Tibial nerve (tissue), 4 donors: ENCODE measurements around the gene TESK2. TPM values are rescaled to one million over a fixed set of nuclear protein-coding genes. Genes with fewer than 3 reads are reported as not detected.
A peak's percentile ranks its signal among the peaks of the same experiment; 100 is the strongest.

Source experiments
- DNase-seq, 2 donors: peaks; one replicate each; pipeline ENCODE4 v3.0.0-alpha.2; 2019; ENCODE audit warnings: low spot score in 2 of 2
- H3K27ac ChIP-seq, 4 donors: fragments of 200-600 bp; sonication (generic) in 3 of 4; one replicate each; pipeline ENCODE4 v1.5.1; 2017 to 2019; ENCODE audit warnings: mild to moderate bottlenecking in 1 of 4
- H3K27me3 ChIP-seq, 2 donors: fragments of 200-600 bp; sonication (generic) in 1 of 2; one replicate each; pipeline versions ENCODE4 v1.5.1 to v1.6.0; 2017 to 2019
- H3K36me3 ChIP-seq, 3 donors: fragments of 200-600 bp; sonication (generic); one replicate each; pipeline ENCODE4 v1.5.1; 2018 to 2019
- H3K4me1 ChIP-seq, 4 donors: fragments of 200-600 bp; sonication (generic) in 3 of 4; one replicate each; pipeline ENCODE4 v1.5.1; 2017 to 2019
- H3K4me3 ChIP-seq, 4 donors: fragments of 200-600 bp; sonication (generic) in 3 of 4; one replicate each; pipeline ENCODE4 v1.5.1; 2017 to 2019; ENCODE audit warnings: mild to moderate bottlenecking in 1 of 4, moderate library complexity in 1 of 4
- H3K9me3 ChIP-seq, 4 donors: fragments of 200-600 bp; sonication (generic) in 3 of 4; one replicate each; pipeline ENCODE4 v1.5.1; 2017 to 2019
- CTCF ChIP-seq, 5 experiments: fragments of 200-600 bp in 3 of 5; fragments of 450-650 bp in 2 of 5; sonication (generic) in 3 of 5; IDR thresholded peaks; one replicate each; pipeline ENCODE4 v1.5.1; 2016 to 2019; ENCODE audit warnings: antibody characterized with exemption in 5 of 5, mild to moderate bottlenecking in 3 of 5, moderate library complexity in 2 of 5
- EP300 ChIP-seq, 2 donors: sonication (generic); formaldehyde crosslinking; IDR thresholded peaks; one replicate each; pipeline ENCODE4 v1.6.1; 2017; ENCODE audit warnings: antibody characterized with exemption in 2 of 2, mild to moderate bottlenecking in 1 of 2
- POLR2A ChIP-seq, 2 donors: fragments of 450-650 bp; IDR thresholded peaks; one replicate each; pipeline ENCODE4 v1.6.1; 2017; ENCODE audit warnings: antibody characterized with exemption in 2 of 2, mild to moderate bottlenecking in 2 of 2, moderate library complexity in 2 of 2
- WGBS, 2 donors: methylation state at CpG; one replicate each; pipeline ENCODE4 v1.1.5; 2018; 5-methylcytosine and 5-hydroxymethylcytosine counted together
- total RNA-seq, 4 donors: library from RNA; depleted of rRNA; stranded (reverse); fragments of >200 nt; gene quantifications; one replicate each; pipeline ENCODE4 v1.1.0, GENCODE V29; 2016

TESK2 gene
- total RNA-seq, 4 donors from 2014 or later: 3.9 to 11.7 (median 8.5) TPM

- TF ChIP-seq EP300 (IDR thresholded peaks at IDR 0.05) (no peak), POLR2A (IDR thresholded peaks at IDR 0.05) (no peak), CTCF (IDR thresholded peaks at IDR 0.05) (no peak)
- Histone ChIP-seq H3K4me3 (no peak overlapping the region), H3K9me3 (no peaks in the 10 kb centered on the region), H3K27ac (no peak overlapping the region), H3K27me3 (no peaks in the 10 kb centered on the region), H3K36me3 (no peaks in the 10 kb centered on the region), H3K4me1 (peaks cover 0 to 19% (median 5%) of the 10 kb centered on the region in 4 donors)
- no peak for DNase-seq
- 66 to 67% methylated on average over 3 of the region's 3 CpGs for WGBS, 2 donors
Observed at GRCh38 chr1:45306905-45307304, 184.1 kb downstream of the TESK2 start.

GRCh38 chr1:45306319-45306718 lies 184.6 kb downstream of the TESK2 start:
- TF ChIP-seq EP300 (IDR thresholded peaks at IDR 0.05) (no peak), CTCF (IDR thresholded peaks at IDR 0.05) (no peak), POLR2A (IDR thresholded peaks at IDR 0.05) (no peak)
- no peak for DNase-seq
- WGBS, 2 donors: 37 to 38% methylated on average over 8 of the region's 8 CpGs

GRCh38 chr1:45305231-45305630 lies 185.7 kb downstream of the TESK2 start:
- Histone ChIP-seq H3K4me3 (no peak overlapping the region), H3K9me3 (no peaks in the 10 kb centered on the region), H3K36me3 (no peaks in the 10 kb centered on the region), H3K27me3 (no peaks in the 10 kb centered on the region), H3K27ac (no peak overlapping the region), H3K4me1 (peaks cover 0 to 19% (median 5%) of the 10 kb centered on the region in 4 donors)
- TF ChIP-seq EP300 (IDR thresholded peaks at IDR 0.05) (no peak), CTCF (IDR thresholded peaks at IDR 0.05) (no peak), POLR2A (IDR thresholded peaks at IDR 0.05) (no peak)
- DNase-seq: no peak
- 86 to 90% methylated on average over 10 of the region's 10 CpGs for WGBS, 2 donors

More at GRCh38 chr1:45306319-45306718, 184.6 kb downstream of the TESK2 start:
- H3K4me1 ChIP-seq: peaks cover 0 to 19% (median 5%) of the 10 kb centered on the region in 4 donors
- H3K36me3 ChIP-seq: no peaks in the 10 kb centered on the region
- H3K27ac ChIP-seq: peak overlapping the region in 1 of 4 donors; percentile 22
- no peaks in the 10 kb centered on the region for H3K27me3 ChIP-seq
- no peaks in the 10 kb centered on the region for H3K9me3 ChIP-seq
- H3K4me3 ChIP-seq: no peak overlapping the region

- WGBS, 2 donors: 29 to 31% methylated on average over 15 of the region's 15 CpGs
- peak in 1 of 5 experiments; percentile 21 for TF ChIP-seq CTCF (IDR thresholded peaks at IDR 0.05)
- TF ChIP-seq EP300 (IDR thresholded peaks at IDR 0.05): no peak
- no peak for TF ChIP-seq POLR2A (IDR thresholded peaks at IDR 0.05)
- no peaks in the 10 kb centered on the region for H3K36me3 ChIP-seq
- H3K27ac ChIP-seq: peak overlapping the region; percentile 86 to 97 (median 92)
- no peak for DNase-seq
- H3K4me3 ChIP-seq: peak overlapping the region; percentile 56 to 88 (median 82)
- H3K9me3 ChIP-seq: no peaks in the 10 kb centered on the region
- peaks cover 0 to 19% (median 5%) of the 10 kb centered on the region in 4 donors for H3K4me1 ChIP-seq
- H3K27me3 ChIP-seq: no peaks in the 10 kb centered on the region
Observed at GRCh38 chr1:45304311-45305081, 186.5 kb downstream of the TESK2 start.
